K562 (cell line): Measurements from ENCODE around the gene ACBD4. TPM values are rescaled to one million over a fixed set of nuclear protein-coding genes. Genes with fewer than 3 reads are reported as not detected.
A peak's percentile ranks its signal among the peaks of the same experiment; 100 is the strongest.

Experiments
- DPF2 ChIP-seq: fragments of 450-650 bp; IDR thresholded peaks from 2 replicates; pipeline ENCODE4 v1.6.1; 2016
- KLF16 ChIP-seq: IDR thresholded peaks from 2 replicates; pipeline ENCODE4 v1.6.1; 2016; ENCODE audit warnings: antibody characterized with exemption
- NFYB ChIP-seq: IDR thresholded peaks from 2 replicates; pipeline ENCODE4 v1.6.1; 2011; ENCODE audit warnings: mild to moderate bottlenecking, moderate library complexity; ENCODE audit not compliant: insufficient read length; ENCODE audit errors: extremely low read depth
- NRF1 ChIP-seq, 2 experiments: fragments of 450-650 bp; IDR thresholded peaks in 1 of 2; conservative IDR thresholded peaks in 1 of 2; 2 replicates each; pipeline ENCODE4 v1.6.1; 2014; ENCODE audit warnings: mild to moderate bottlenecking in 2 of 2
- POLR2AphosphoS2 ChIP-seq: IDR thresholded peaks from 2 replicates; pipeline ENCODE4 v1.6.1; 2012; ENCODE audit warnings: low read length, improper control_type of control experiment
- RFX1 ChIP-seq: fragments of 450-650 bp; IDR thresholded peaks from 2 replicates; pipeline ENCODE4 v1.6.1; 2016; ENCODE audit warnings: mild to moderate bottlenecking, moderate library complexity
- THRAP3 ChIP-seq: fragments of 450-650 bp; IDR thresholded peaks from 2 replicates; pipeline ENCODE4 v1.6.1; 2016; ENCODE audit warnings: mild to moderate bottlenecking, inconsistent platforms, borderline replicate concordance
- ZBTB7A ChIP-seq: IDR thresholded peaks from 2 replicates; pipeline ENCODE4 v1.6.1; 2011; ENCODE audit warnings: low read depth, mild to moderate bottlenecking, low read length, moderate library complexity, borderline replicate concordance; ENCODE audit not compliant: control insufficient read depth
- ZNF184 ChIP-seq: sonication (generic); formaldehyde crosslinking; IDR thresholded peaks from 2 replicates; pipeline ENCODE4 v1.5.0; 2020; ENCODE audit warnings: missing genetic modification reagents
- ZNF354B ChIP-seq: fragments of 250-450 bp; sonication (Bioruptor Pico); IDR thresholded peaks from 2 replicates; pipeline ENCODE4 v1.4.0; 2020
- ZNF696 ChIP-seq: fragments of 250-450 bp; sonication (Bioruptor Pico); conservative IDR thresholded peaks from 2 replicates; pipeline ENCODE4 v1.4.0; 2020; ENCODE audit warnings: mild to moderate bottlenecking, moderate library complexity
- polyA plus RNA-seq, 8 experiments: library from polyadenylated mRNA; depleted of rRNA in 4 of 8; stranded (reverse) in 5 of 8; unstranded in 3 of 8; fragments of >200 nt; fragmentation: Nextera tagmentation in 2 of 8; fragmentation: Illumina TruSeq in 1 of 8; extraction: Ambion mirVana in 2 of 8; extraction: Trizol in 1 of 8; gene quantifications; 2 replicates each; pipeline versions ENCODE4 v1.2.1 to v1.2.3, GENCODE V29; 2011 to 2014; ENCODE audit warnings: inconsistent platforms in 1 of 8, missing spikeins in 1 of 8
- total RNA-seq, 7 experiments: library from RNA; depleted of rRNA in 6 of 7; stranded (reverse); fragments of >200 nt in 6 of 7; fragmentation: Illumina TruSeq in 2 of 7; extraction: Trizol in 2 of 7; gene quantifications; 2 replicates each; pipeline versions ENCODE4 v1.2.1 to v1.2.3, GENCODE V29; 2011 to 2021; ENCODE audit warnings: low replicate concordance in 1 of 7
- TF ChIP-seq, protein P1 (sequence below): fragments of 450-650 bp; IDR thresholded peaks from one replicate; pipeline ENCODE4 v1.6.1; 2018; ENCODE audit warnings: mild to moderate bottlenecking, moderate library complexity; ENCODE audit not compliant: partially characterized antibody
- TF ChIP-seq, protein P2 (sequence below): sonication (generic); formaldehyde crosslinking; IDR thresholded peaks from 2 replicates; pipeline ENCODE4 v1.8.1; 2023; ENCODE audit warnings: mild to moderate bottlenecking, missing genetic modification reagents
- TF ChIP-seq, protein P3 (sequence below): fragments of 450-650 bp; formaldehyde crosslinking; IDR thresholded peaks from 2 replicates; pipeline ENCODE4 v1.4.0; 2022; ENCODE audit warnings: missing genetic modification characterization
- TF ChIP-seq, protein P4 (sequence below): sonication (generic); formaldehyde crosslinking; IDR thresholded peaks from 2 replicates; pipeline ENCODE4 v1.8.0; 2022; ENCODE audit warnings: mild to moderate bottlenecking, low read depth, missing genetic modification reagents
- TF ChIP-seq, protein P5 (sequence below): sonication (generic); formaldehyde crosslinking; IDR thresholded peaks from 2 replicates; pipeline ENCODE4 v1.8.0; 2022; ENCODE audit warnings: mild to moderate bottlenecking, missing genetic modification reagents, borderline replicate concordance
- TF ChIP-seq, protein P6 (sequence below): fragments of 450-650 bp; formaldehyde crosslinking; IDR thresholded peaks from 2 replicates; pipeline ENCODE4 v1.4.0; 2020; ENCODE audit warnings: mild to moderate bottlenecking, mixed read lengths

ACBD4 gene
- total and polyA plus RNA-seq, 9 of the 15 experiments (the other 6 are each of a cell fraction or from before 2014, with no cell fraction given), result 0.14 to 6.9 (median 4.6) TPM

DNA sequence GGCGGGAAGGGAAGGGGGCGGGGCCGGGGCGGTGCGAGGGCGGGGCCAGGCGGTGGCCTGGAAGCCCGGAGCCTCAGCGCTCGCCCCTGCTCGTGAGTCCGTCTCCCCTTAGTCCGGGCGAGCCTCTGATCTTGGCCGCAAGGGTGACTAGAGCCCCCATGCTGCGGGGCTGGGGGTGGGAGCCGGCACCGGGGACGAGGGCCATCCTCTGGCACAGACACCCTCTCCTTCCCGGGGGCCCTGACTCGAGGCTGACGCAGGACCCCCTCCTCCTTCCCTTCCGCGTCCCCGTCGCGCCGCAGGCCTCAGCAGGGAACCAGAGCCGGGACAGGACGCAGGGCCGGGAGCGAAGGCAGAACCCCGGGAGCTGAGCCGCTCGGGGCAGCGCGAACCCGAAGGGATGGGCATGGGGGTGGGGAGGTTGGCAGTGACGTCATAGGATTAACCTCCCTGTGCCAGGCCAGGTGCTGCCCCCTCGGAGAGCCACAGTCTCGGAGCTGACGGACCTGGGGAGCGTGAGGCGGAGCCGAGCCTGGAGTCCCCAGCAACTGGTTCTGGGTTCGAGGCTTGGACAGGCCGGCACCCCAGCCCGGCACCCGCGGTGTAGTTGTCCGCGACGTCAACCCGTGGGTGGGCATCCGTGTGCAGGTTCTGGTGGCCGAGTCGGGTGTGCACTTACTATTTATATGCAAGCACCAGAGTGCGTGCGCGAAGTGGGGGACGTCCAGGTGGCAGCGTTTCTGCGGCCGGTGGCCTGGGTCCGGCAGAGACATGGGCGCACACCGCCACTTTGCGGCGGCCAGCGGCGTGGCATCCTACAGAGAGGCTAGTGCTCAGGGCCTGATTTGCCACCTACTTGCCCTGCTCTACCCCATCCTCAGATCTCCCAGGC, 2.7 kb upstream of the ACBD4 start (continued):
- TF ChIP-seq, protein P1, sequence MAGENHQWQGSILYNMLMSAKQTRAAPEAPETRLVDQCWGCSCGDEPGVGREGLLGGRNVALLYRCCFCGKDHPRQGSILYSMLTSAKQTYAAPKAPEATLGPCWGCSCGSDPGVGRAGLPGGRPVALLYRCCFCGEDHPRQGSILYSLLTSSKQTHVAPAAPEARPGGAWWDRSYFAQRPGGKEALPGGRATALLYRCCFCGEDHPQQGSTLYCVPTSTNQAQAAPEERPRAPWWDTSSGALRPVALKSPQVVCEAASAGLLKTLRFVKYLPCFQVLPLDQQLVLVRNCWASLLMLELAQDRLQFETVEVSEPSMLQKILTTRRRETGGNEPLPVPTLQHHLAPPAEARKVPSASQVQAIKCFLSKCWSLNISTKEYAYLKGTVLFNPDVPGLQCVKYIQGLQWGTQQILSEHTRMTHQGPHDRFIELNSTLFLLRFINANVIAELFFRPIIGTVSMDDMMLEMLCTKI, result no peak
- no peak for TF ChIP-seq ZNF696 (CRISPR knock-in tag)
- TF ChIP-seq, protein P2, sequence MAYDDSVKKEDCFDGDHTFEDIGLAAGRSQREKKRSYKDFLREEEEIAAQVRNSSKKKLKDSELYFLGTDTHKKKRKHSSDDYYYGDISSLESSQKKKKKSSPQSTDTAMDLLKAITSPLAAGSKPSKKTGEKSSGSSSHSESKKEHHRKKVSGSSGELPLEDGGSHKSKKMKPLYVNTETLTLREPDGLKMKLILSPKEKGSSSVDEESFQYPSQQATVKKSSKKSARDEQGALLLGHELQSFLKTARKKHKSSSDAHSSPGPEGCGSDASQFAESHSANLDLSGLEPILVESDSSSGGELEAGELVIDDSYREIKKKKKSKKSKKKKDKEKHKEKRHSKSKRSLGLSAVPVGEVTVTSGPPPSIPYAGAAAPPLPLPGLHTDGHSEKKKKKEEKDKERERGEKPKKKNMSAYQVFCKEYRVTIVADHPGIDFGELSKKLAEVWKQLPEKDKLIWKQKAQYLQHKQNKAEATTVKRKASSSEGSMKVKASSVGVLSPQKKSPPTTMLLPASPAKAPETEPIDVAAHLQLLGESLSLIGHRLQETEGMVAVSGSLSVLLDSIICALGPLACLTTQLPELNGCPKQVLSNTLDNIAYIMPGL, result no peak
- TF ChIP-seq ZNF184 (CRISPR knock-in tag), result no peak
- no peak for TF ChIP-seq POLR2AphosphoS2
- TF ChIP-seq DPF2, result peak; percentile 26; the same call in 1 of the 2 replicates
- TF ChIP-seq, protein P3, sequence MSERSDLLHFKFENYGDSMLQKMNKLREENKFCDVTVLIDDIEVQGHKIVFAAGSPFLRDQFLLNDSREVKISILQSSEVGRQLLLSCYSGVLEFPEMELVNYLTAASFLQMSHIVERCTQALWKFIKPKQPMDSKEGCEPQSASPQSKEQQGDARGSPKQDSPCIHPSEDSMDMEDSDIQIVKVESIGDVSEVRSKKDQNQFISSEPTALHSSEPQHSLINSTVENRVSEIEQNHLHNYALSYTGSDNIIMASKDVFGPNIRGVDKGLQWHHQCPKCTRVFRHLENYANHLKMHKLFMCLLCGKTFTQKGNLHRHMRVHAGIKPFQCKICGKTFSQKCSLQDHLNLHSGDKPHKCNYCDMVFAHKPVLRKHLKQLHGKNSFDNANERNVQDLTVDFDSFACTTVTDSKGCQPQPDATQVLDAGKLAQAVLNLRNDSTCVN (CRISPR knock-in tag), result no peak
- TF ChIP-seq, protein P4, sequence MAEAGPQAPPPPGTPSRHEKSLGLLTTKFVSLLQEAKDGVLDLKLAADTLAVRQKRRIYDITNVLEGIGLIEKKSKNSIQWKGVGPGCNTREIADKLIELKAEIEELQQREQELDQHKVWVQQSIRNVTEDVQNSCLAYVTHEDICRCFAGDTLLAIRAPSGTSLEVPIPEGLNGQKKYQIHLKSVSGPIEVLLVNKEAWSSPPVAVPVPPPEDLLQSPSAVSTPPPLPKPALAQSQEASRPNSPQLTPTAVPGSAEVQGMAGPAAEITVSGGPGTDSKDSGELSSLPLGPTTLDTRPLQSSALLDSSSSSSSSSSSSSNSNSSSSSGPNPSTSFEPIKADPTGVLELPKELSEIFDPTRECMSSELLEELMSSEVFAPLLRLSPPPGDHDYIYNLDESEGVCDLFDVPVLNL (CRISPR knock-in tag), result no peak
- TF ChIP-seq, protein P5, sequence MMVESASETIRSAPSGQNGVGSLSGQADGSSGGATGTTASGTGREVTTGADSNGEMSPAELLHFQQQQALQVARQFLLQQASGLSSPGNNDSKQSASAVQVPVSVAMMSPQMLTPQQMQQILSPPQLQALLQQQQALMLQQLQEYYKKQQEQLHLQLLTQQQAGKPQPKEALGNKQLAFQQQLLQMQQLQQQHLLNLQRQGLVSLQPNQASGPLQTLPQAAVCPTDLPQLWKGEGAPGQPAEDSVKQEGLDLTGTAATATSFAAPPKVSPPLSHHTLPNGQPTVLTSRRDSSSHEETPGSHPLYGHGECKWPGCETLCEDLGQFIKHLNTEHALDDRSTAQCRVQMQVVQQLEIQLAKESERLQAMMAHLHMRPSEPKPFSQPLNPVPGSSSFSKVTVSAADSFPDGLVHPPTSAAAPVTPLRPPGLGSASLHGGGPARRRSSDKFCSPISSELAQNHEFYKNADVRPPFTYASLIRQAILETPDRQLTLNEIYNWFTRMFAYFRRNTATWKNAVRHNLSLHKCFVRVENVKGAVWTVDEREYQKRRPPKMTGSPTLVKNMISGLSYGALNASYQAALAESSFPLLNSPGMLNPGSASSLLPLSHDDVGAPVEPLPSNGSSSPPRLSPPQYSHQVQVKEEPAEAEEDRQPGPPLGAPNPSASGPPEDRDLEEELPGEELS (CRISPR knock-in tag), result no peak
- TF ChIP-seq ZBTB7A, result 0 out of 2 replicates have a peak, but pooled peaks have one; percentile 40
- TF ChIP-seq, protein P6, sequence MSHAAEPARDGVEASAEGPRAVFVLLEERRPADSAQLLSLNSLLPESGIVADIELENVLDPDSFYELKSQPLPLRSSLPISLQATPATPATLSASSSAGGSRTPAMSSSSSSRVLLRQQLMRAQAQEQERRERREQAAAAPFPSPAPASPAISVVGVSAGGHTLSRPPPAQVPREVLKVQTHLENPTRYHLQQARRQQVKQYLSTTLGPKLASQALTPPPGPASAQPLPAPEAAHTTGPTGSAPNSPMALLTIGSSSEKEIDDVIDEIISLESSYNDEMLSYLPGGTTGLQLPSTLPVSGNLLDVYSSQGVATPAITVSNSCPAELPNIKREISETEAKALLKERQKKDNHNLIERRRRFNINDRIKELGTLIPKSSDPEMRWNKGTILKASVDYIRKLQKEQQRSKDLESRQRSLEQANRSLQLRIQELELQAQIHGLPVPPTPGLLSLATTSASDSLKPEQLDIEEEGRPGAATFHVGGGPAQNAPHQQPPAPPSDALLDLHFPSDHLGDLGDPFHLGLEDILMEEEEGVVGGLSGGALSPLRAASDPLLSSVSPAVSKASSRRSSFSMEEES, result no peak
- no peak for TF ChIP-seq THRAP3
- no peak for TF ChIP-seq RFX1
- TF ChIP-seq NRF1 (conservative IDR thresholded peaks at IDR 0.05 in 1 of 2, IDR thresholded peaks at IDR 0.05 in 1 of 2), result peak; percentile 17 to 26; a peak in 3 of 4 replicates
- TF ChIP-seq ZNF354B (CRISPR knock-in tag), result no peak
- no peak for TF ChIP-seq KLF16
- no peak for TF ChIP-seq NFYB
